Nephron (organoid): Measurements from ENCODE around the gene TSPAN5.
"Not testable (repeated sequence)": the region's sequence is repeated elsewhere in the genome, so short reads cannot be mapped to it uniquely, and the experiment has no call there.

Experiments used
- H3K27ac Mint-ChIP-seq, 3 experiments: 2 replicates each; pipeline ENCODE4 v1.8.0; 2020; ENCODE audit warnings: mixed read lengths in 3 of 3, mild to moderate bottlenecking in 2 of 3, moderate library complexity in 1 of 3
- H3K27me3 Mint-ChIP-seq: 2 replicates; pipeline ENCODE4 v1.8.0; 2021; ENCODE audit warnings: low read depth, mild to moderate bottlenecking, moderate library complexity, mixed read lengths
- H3K36me3 Mint-ChIP-seq: 2 replicates; pipeline ENCODE4 v1.8.0; 2020; ENCODE audit warnings: low read depth, mixed read lengths
- H3K4me1 Mint-ChIP-seq: 2 replicates; pipeline ENCODE4 v1.8.0; 2020; ENCODE audit warnings: mixed read lengths
- H3K4me3 Mint-ChIP-seq, 3 experiments: 2 replicates each; pipeline ENCODE4 v1.8.0; 2020; ENCODE audit warnings: mild to moderate bottlenecking in 3 of 3, mixed read lengths in 3 of 3, moderate library complexity in 2 of 3
- H3K9me3 Mint-ChIP-seq: 2 replicates; pipeline ENCODE4 v1.8.0; 2020; ENCODE audit warnings: mixed read lengths
- CTCF ChIP-seq, 3 experiments: fragments of 200-600 bp; sonication (generic); IDR thresholded peaks; one replicate each; pipeline ENCODE4 v1.5.0; 2021; ENCODE audit warnings: antibody characterized with exemption in 3 of 3; ENCODE audit not compliant: unreplicated experiment in 3 of 3

TSPAN5 gene

GRCh38 chr4:98470366-98470765 is 188.0 kb downstream of the TSPAN5 start:
- Mint-ChIP-seq H3K36me3 (peaks cover 42% of the 10 kb centered on the region), H3K4me1 (peaks cover 24% of the 10 kb centered on the region), H3K9me3 (no peaks in the 10 kb centered on the region), H3K27ac (peak overlapping the region in 1 of 3 experiments; percentile 95), H3K4me3 (no peak overlapping the region), H3K27me3 (no peaks in the 10 kb centered on the region)
- TF ChIP-seq CTCF (IDR thresholded peaks at IDR 0.05; ENCODE audit: unreplicated experiment in 3 of 3), result no peak

GRCh38 chr4:98469771-98470170 is 188.6 kb downstream of the TSPAN5 start:
- Mint-ChIP-seq H3K36me3 (peaks cover 36% of the 10 kb centered on the region), H3K4me3 (no peak overlapping the region), H3K4me1 (peaks cover 24% of the 10 kb centered on the region), H3K27ac (peak overlapping the region; percentile 71 to 95 (median 92)), H3K9me3 (no peaks in the 10 kb centered on the region), H3K27me3 (no peaks in the 10 kb centered on the region)
- no peak for TF ChIP-seq CTCF (IDR thresholded peaks at IDR 0.05; ENCODE audit: unreplicated experiment in 3 of 3)

GRCh38 chr4:98468709-98469108 is 189.7 kb downstream of the TSPAN5 start:
- H3K4me3 Mint-ChIP-seq, result peak overlapping the region; percentile 4 to 22 (median 21)
- no peak for TF ChIP-seq CTCF (IDR thresholded peaks at IDR 0.05; ENCODE audit: unreplicated experiment in 3 of 3)
- no peaks in the 10 kb centered on the region for H3K27me3 Mint-ChIP-seq
- peaks cover 30% of the 10 kb centered on the region for H3K36me3 Mint-ChIP-seq
- peak overlapping the region; percentile 71 to 95 (median 92) for H3K27ac Mint-ChIP-seq
- H3K9me3 Mint-ChIP-seq, result no peaks in the 10 kb centered on the region
- H3K4me1 Mint-ChIP-seq, result peaks cover 24% of the 10 kb centered on the region

GRCh38 chr4:98467627-98468072 is 190.8 kb downstream of the TSPAN5 start:
- peaks cover 22% of the 10 kb centered on the region for H3K36me3 Mint-ChIP-seq
- H3K4me3 Mint-ChIP-seq, result peak overlapping the region; percentile 78 to 81 (median 78)
- H3K9me3 Mint-ChIP-seq, result no peaks in the 10 kb centered on the region
- TF ChIP-seq CTCF (IDR thresholded peaks at IDR 0.05; ENCODE audit: unreplicated experiment in 3 of 3), result peak; percentile 79 to 84 (median 83)
- peaks cover 24% of the 10 kb centered on the region for H3K4me1 Mint-ChIP-seq
- H3K27me3 Mint-ChIP-seq, result no peaks in the 10 kb centered on the region
- peak overlapping the region; percentile 79 to 92 (median 79) for H3K27ac Mint-ChIP-seq

GRCh38 chr4:98466868-98467599 is 191.4 kb downstream of the TSPAN5 start:
- peaks cover 16% of the 10 kb centered on the region for H3K36me3 Mint-ChIP-seq
- peak overlapping the region; percentile 78 to 81 (median 78) for H3K4me3 Mint-ChIP-seq
- H3K4me1 Mint-ChIP-seq, result peaks cover 24% of the 10 kb centered on the region
- TF ChIP-seq CTCF (IDR thresholded peaks at IDR 0.05; ENCODE audit: unreplicated experiment in 3 of 3), result no peak
- H3K27ac Mint-ChIP-seq, result peak overlapping the region; percentile 79 to 92 (median 79)
- H3K27me3 Mint-ChIP-seq, result no peaks in the 10 kb centered on the region
- no peaks in the 10 kb centered on the region for H3K9me3 Mint-ChIP-seq

- H3K4me1 Mint-ChIP-seq, result peaks cover 2% of the 10 kb centered on the region
- no peak overlapping the region for H3K27ac Mint-ChIP-seq
- no peak overlapping the region for H3K4me3 Mint-ChIP-seq
- H3K36me3 Mint-ChIP-seq, result no peaks in the 10 kb centered on the region
- H3K27me3 Mint-ChIP-seq, result peaks cover 3% of the 10 kb centered on the region
- no peak for TF ChIP-seq CTCF (IDR thresholded peaks at IDR 0.05; ENCODE audit: unreplicated experiment in 3 of 3)
- H3K9me3 Mint-ChIP-seq, result peaks cover 2% of the 10 kb centered on the region
These were observed 195.9 kb downstream of the TSPAN5 start for GRCh38 chr4:98462487-98462886.

GRCh38 chr4:98461121-98461865 is 197.1 kb downstream of the TSPAN5 start:
- H3K27ac Mint-ChIP-seq, H3K4me3 Mint-ChIP-seq, H3K27me3 Mint-ChIP-seq, H3K4me1 Mint-ChIP-seq, H3K36me3 Mint-ChIP-seq, H3K9me3 Mint-ChIP-seq: not testable (repeated sequence)

- not testable (repeated sequence) for H3K27ac Mint-ChIP-seq, H3K4me3 Mint-ChIP-seq, H3K4me1 Mint-ChIP-seq, H3K27me3 Mint-ChIP-seq, H3K36me3 Mint-ChIP-seq
- H3K9me3 Mint-ChIP-seq, result peaks cover 12% of the 10 kb centered on the region
These were observed 201.0 kb downstream of the TSPAN5 start for GRCh38 chr4:98457422-98457821.
